Brain microvascular endothelial cell (primary cell): ENCODE data around the gene S100A5.

Experiments used
- DNase-seq: peaks from one replicate; pipeline ENCODE4 v3.0.0-alpha.2; 2020
- H3K27ac ChIP-seq: fragments of 250-450 bp; sonication (Bioruptor Pico); 2 replicates; pipeline ENCODE4 v1.5.1; 2020; ENCODE audit warnings: mild to moderate bottlenecking, moderate library complexity
- H3K27me3 ChIP-seq: fragments of 250-450 bp; sonication (Bioruptor Pico); replicated peaks from 2 replicates; pipeline ENCODE4 v1.5.1; 2020; ENCODE audit warnings: mild to moderate bottlenecking
- H3K36me3 ChIP-seq: fragments of 250-450 bp; sonication (Bioruptor Pico); replicated peaks from 2 replicates; pipeline ENCODE4 v1.5.1; 2020; ENCODE audit warnings: mild to moderate bottlenecking
- H3K4me3 ChIP-seq: 2 replicates; pipeline ENCODE4 v1.5.1; 2011; ENCODE audit warnings: low read depth, mild to moderate bottlenecking, control low read depth, low read length, moderate library complexity
- CTCF ChIP-seq: IDR thresholded peaks from 2 replicates; pipeline ENCODE4 v1.5.1; 2011; ENCODE audit warnings: low read depth, mild to moderate bottlenecking, moderate library complexity, low read length, control low read depth, inconsistent platforms; ENCODE audit errors: missing control alignments
- in situ Hi-C: cut with HindIII; loops from 2 replicates; pipeline ENCODE4 v1.10.0; 2017; ENCODE audit warnings: low sequenced_read_pairs, low pct_ligation_motif_present

Gene S100A5

GRCh38 chr1:153532181-153532580 is 8.6 kb downstream of the S100A5 start:
- no peak for TF ChIP-seq CTCF

DNA sequence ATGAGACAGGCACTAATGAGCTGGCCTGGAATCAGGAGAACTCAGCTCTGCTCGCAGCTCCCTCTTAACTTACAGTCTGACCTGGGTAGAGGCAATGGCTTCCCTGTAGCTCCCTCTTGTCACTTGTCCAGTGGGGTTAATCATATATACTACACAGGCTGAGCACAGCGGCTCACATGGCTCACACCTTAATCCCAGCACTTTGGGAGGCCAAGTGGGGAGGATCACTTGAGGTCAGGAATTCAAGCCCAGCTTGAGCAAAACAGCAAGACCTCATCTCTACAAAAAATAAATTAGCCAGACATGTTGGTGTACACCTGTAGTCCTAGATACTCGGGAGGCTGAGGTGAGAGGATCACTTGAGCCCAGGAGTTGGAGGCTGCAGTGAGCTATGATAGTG is 9.1 kb downstream of the S100A5 start:
- no peak overlapping the region for H3K4me3 ChIP-seq
- no peaks in the 10 kb centered on the region for H3K36me3 ChIP-seq
- in situ Hi-C loops = no loop called here
- no peak overlapping the region for H3K27ac ChIP-seq
- no peak for TF ChIP-seq CTCF
- no peak for DNase-seq
- no peaks in the 10 kb centered on the region for H3K27me3 ChIP-seq

More at GRCh38 chr1:153532181-153532580, 8.6 kb downstream of the S100A5 start:
- no peaks in the 10 kb centered on the region for H3K36me3 ChIP-seq
- no peak overlapping the region for H3K27ac ChIP-seq
- no peak overlapping the region for H3K4me3 ChIP-seq
- no peaks in the 10 kb centered on the region for H3K27me3 ChIP-seq
- no peak for DNase-seq
- in situ Hi-C loops = no loop called here

GRCh38 chr1:153527683-153528040 is 13.1 kb downstream of the S100A5 start:
- no peak overlapping the region for H3K27ac ChIP-seq
- H3K4me3 ChIP-seq = no peak overlapping the region
- in situ Hi-C loops = no loop called here
- TF ChIP-seq CTCF = no peak
- no peaks in the 10 kb centered on the region for H3K36me3 ChIP-seq
- no peak for DNase-seq
- H3K27me3 ChIP-seq = no peaks in the 10 kb centered on the region

DNA sequence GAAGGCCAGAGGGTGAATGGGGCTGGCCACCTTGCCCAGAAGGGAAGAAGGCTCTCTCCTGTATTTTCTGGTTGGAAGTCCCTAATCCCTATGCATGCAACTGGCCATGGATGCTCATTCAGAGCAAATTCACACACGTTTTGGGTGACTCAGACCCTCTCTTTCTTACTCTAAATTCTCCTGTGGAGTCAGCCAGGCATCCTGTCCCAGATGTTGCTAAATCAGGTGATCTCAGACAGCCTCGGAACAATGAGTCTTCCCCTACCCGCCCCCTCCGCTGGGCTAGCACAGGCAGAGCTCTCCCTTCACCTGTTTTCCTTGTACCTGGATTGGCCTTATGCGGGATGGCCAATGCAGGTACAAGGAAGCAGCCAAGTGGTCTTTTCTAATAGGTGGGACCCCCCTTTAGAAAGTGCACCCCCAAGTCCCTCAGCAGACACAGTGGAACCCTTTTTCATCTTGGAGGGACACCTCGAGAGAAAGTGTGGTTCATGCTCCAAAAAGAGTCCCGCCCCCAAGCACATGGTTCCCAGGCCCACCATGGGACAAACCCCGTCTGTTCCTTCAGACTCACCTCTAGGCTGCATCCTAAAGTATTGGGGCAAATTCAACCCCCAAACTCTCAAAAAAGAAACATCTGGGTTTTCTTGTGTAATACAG is 13.6 kb downstream of the S100A5 start:
- no peaks in the 10 kb centered on the region for H3K36me3 ChIP-seq
- in situ Hi-C loops = no loop called here
- no peak for DNase-seq
- no peak for TF ChIP-seq CTCF
- H3K4me3 ChIP-seq = no peak overlapping the region
- H3K27me3 ChIP-seq = no peaks in the 10 kb centered on the region
- no peak overlapping the region for H3K27ac ChIP-seq

DNA sequence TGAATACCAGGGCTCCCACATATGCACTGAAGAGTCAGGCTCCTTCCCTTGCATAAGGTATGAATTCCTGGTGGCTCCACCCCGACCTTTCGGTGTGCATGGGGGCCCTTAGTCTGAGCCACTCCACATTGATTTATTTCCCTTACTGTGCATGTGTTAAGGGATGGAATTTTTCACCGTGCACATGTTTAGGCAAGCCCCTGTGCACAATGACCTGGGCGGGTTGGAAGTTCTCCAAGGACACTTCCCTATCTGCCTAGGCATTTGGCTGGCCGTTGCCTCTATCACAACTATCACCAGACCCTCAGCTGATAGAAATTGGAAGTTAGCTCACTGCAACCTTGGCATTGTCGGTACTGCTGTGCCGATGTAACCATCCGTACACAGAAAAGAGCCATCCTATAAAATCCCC is 14.6 kb downstream of the S100A5 start:
- no peak for DNase-seq
- Histone ChIP-seq H3K27ac (no peak overlapping the region), H3K4me3 (no peak overlapping the region)

More for the DNA sequence above, 14.6 kb downstream of the S100A5 start:
- in situ Hi-C loops = no loop called here
- H3K27me3 ChIP-seq = no peaks in the 10 kb centered on the region
- TF ChIP-seq CTCF = no peak
- no peaks in the 10 kb centered on the region for H3K36me3 ChIP-seq
